Measurements from ENCODE around the gene SLX4. TPM values are rescaled to one million over a fixed set of nuclear protein-coding genes. Genes with fewer than 3 reads are reported as not detected.

SLX4 gene
- total and polyA plus RNA-seq, 2 donors (not counting 1 experiment from before 2014, with no cell fraction given) = 5.4 to 13.3 TPM

- ATAC-seq (ENCODE audit: low read depth) = no peak
- Histone ChIP-seq H3K4me3 (ENCODE audit: control extremely low read depth in 1 of 5, extremely low read depth in 1 of 5, insufficient read depth in 1 of 5, low read depth in 2 of 5, low read length in 4 of 5) (no peak overlapping the region), H2AFZ (ENCODE audit: insufficient read depth, low read depth, low read length, poor library complexity, severe bottlenecking) (no peak overlapping the region), H3K9ac (ENCODE audit: low read length) (no peak overlapping the region), H3K27me3 (replicated peaks in 1 of 4; ENCODE audit: control extremely low read depth in 1 of 4, control insufficient read depth in 3 of 4, insufficient read depth in 4 of 4, low read length in 3 of 4) (no peaks in the 10 kb centered on the region), H3K27ac (ENCODE audit: low read length in 2 of 2) (no peak overlapping the region), H3K36me3 (replicated peaks in 1 of 2; ENCODE audit: control extremely low read depth in 1 of 2, control insufficient read depth in 1 of 2, extremely low read depth in 1 of 2, insufficient read depth in 2 of 2, low read length in 1 of 2) (peaks cover 2 to 14% of the 10 kb centered on the region in 2 experiments), H3K4me1 (ENCODE audit: control insufficient read depth in 2 of 2, insufficient read depth in 2 of 2, low read length in 2 of 2) (no peaks in the 10 kb centered on the region), H3K4me2 (replicated peaks; ENCODE audit: low read depth, low read length, poor library complexity, severe bottlenecking) (no peak overlapping the region), H3K79me2 (ENCODE audit: control insufficient read depth, insufficient read depth, low read length) (peaks cover 3% of the 10 kb centered on the region), H4K20me1 (ENCODE audit: control insufficient read depth, insufficient read depth, low read length, poor library complexity, severe bottlenecking) (no peaks in the 10 kb centered on the region), H3K9me3 (ENCODE audit: control extremely low read depth in 1 of 3, control insufficient read depth in 2 of 3, insufficient read depth in 1 of 3, low read length in 2 of 3) (peaks cover 0 to 5% (median 0%) of the 10 kb centered on the region in 3 donors)
- TF ChIP-seq EZH2 (IDR thresholded peaks at IDR 0.05; ENCODE audit: borderline replicate concordance, insufficient read depth, low read depth, low read length, poor library complexity, severe bottlenecking) = no peak
- TF ChIP-seq, protein P1, sequence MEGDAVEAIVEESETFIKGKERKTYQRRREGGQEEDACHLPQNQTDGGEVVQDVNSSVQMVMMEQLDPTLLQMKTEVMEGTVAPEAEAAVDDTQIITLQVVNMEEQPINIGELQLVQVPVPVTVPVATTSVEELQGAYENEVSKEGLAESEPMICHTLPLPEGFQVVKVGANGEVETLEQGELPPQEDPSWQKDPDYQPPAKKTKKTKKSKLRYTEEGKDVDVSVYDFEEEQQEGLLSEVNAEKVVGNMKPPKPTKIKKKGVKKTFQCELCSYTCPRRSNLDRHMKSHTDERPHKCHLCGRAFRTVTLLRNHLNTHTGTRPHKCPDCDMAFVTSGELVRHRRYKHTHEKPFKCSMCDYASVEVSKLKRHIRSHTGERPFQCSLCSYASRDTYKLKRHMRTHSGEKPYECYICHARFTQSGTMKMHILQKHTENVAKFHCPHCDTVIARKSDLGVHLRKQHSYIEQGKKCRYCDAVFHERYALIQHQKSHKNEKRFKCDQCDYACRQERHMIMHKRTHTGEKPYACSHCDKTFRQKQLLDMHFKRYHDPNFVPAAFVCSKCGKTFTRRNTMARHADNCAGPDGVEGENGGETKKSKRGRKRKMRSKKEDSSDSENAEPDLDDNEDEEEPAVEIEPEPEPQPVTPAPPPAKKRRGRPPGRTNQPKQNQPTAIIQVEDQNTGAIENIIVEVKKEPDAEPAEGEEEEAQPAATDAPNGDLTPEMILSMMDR (IDR thresholded peaks at IDR 0.05) = no peak
- Mint-ChIP-seq H3K27ac (no peak overlapping the region), H3K4me1 (peaks cover 8% of the 10 kb centered on the region), H3K4me3 (no peak overlapping the region), H3K9me3 (ENCODE audit: insufficient read depth) (no peaks in the 10 kb centered on the region), H3K27me3 (no peaks in the 10 kb centered on the region)
- WGBS (ENCODE audit: insufficient coverage) = 94% methylated on average over 12 of the region's 13 CpGs
- POLR2A ChIA-PET = no interaction called here
- DNase-seq = no peak
- intact Hi-C loops (cut with micrococcal nuclease) = no loop called here
- CTCF ChIA-PET = no interaction called here
Observed at GRCh38 chr16:3601614-3602319, 9.6 kb downstream of the SLX4 start.

- Histone ChIP-seq H3K36me3 (replicated peaks in 1 of 2; ENCODE audit: control extremely low read depth in 1 of 2, control insufficient read depth in 1 of 2, extremely low read depth in 1 of 2, insufficient read depth in 2 of 2, low read length in 1 of 2) (peaks cover 2 to 18% of the 10 kb centered on the region in 2 experiments), H3K9ac (ENCODE audit: low read length) (no peak overlapping the region), H3K4me2 (replicated peaks; ENCODE audit: low read depth, low read length, poor library complexity, severe bottlenecking) (no peak overlapping the region), H3K9me3 (ENCODE audit: control extremely low read depth in 1 of 3, control insufficient read depth in 2 of 3, insufficient read depth in 1 of 3, low read length in 2 of 3) (peaks cover 0 to 5% (median 0%) of the 10 kb centered on the region in 3 donors), H3K27me3 (replicated peaks in 1 of 4; ENCODE audit: control extremely low read depth in 1 of 4, control insufficient read depth in 3 of 4, insufficient read depth in 4 of 4, low read length in 3 of 4) (no peaks in the 10 kb centered on the region), H3K79me2 (ENCODE audit: control insufficient read depth, insufficient read depth, low read length) (no peaks in the 10 kb centered on the region), H3K27ac (ENCODE audit: low read length in 2 of 2) (no peak overlapping the region), H3K4me1 (ENCODE audit: control insufficient read depth in 2 of 2, insufficient read depth in 2 of 2, low read length in 2 of 2) (no peaks in the 10 kb centered on the region), H4K20me1 (ENCODE audit: control insufficient read depth, insufficient read depth, low read length, poor library complexity, severe bottlenecking) (no peaks in the 10 kb centered on the region), H2AFZ (ENCODE audit: insufficient read depth, low read depth, low read length, poor library complexity, severe bottlenecking) (no peak overlapping the region), H3K4me3 (ENCODE audit: control extremely low read depth in 1 of 5, extremely low read depth in 1 of 5, insufficient read depth in 1 of 5, low read depth in 2 of 5, low read length in 4 of 5) (no peak overlapping the region)
- Mint-ChIP-seq H3K27me3 (no peaks in the 10 kb centered on the region), H3K4me3 (no peak overlapping the region), H3K27ac (no peak overlapping the region), H3K9me3 (ENCODE audit: insufficient read depth) (no peaks in the 10 kb centered on the region), H3K4me1 (no peaks in the 10 kb centered on the region)
- ChIA-PET CTCF (no interaction called here), POLR2A (no interaction called here)
- ATAC-seq (ENCODE audit: low read depth) (no peak), DNase-seq (no peak)
- intact Hi-C loops (cut with micrococcal nuclease) = no loop called here
- WGBS (ENCODE audit: insufficient coverage) = 98% methylated on average over 4 of the region's 4 CpGs
- no peak for TF ChIP-seq EZH2 (IDR thresholded peaks at IDR 0.05; ENCODE audit: borderline replicate concordance, insufficient read depth, low read depth, low read length, poor library complexity, severe bottlenecking)
- TF ChIP-seq, protein P1 (IDR thresholded peaks at IDR 0.05) = no peak
Observed at GRCh38 chr16:3599922-3600321, 11.5 kb downstream of the SLX4 start.
